ENCODE results near the gene MYORG.
"Not testable (repeated sequence)": the region's sequence is repeated elsewhere in the genome, so short reads cannot be mapped to it uniquely, and the experiment has no call there.

Gene MYORG

DNA sequence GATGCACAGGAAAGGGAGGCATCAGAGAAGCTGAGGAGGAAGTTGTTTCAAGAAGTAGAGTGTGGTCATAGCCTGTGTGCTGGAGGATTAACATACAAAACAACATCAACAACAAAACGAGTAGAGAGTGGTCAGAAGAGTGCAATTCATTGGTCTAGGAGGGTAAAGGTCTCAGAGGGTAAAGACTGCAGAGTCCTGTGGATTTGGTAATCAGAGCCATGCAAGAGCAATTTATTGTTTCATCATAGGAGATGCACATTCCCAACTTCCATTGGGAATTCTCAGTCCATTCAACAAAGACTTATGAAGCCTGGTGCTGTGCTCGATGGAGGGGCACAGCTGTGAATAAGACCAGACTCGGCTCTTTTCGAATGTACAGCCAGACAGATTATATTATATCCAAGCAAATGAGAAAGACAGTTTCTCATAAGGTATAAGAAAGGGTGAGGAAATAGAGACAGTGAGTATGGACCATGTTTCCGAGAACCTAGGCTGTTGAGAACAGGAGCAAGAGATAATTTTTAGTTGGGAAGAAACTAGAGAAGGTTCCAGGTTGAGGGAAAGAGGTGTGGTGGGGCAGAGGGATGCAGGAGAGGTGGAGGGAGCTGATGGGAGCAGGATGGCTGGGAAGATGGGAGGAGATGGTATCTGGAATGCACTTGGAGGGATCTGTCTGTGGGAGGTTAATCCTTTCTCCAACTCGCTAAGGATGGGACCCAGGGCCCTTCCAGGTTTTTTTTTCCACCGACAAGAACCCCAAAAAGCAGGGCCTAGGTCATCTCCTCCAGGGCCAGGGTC, 7.9 kb upstream of the MYORG start:
- peak in 2 of 3 donors; percentile 17 to 23 for DNase-seq

DNA sequence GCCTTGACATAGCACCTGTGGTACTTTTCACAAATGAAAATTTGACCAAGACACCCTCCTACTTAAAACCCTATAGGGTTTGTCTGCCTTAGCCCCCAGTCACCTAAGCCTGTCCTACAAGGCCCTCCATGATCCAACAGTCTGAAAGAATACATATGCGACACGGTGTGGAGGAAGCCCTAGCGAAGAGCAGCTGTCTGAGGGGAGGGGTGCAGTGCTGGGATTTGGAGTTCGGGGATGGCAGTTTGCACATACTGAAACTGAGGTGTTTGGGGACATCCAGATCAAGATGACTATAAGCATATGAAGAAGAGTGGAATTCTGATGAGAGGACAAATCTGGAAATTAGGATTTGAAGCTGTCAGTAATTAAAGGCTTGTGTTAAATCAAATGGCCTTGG, 7.2 kb upstream of the MYORG start:
- no peak for DNase-seq

DNA sequence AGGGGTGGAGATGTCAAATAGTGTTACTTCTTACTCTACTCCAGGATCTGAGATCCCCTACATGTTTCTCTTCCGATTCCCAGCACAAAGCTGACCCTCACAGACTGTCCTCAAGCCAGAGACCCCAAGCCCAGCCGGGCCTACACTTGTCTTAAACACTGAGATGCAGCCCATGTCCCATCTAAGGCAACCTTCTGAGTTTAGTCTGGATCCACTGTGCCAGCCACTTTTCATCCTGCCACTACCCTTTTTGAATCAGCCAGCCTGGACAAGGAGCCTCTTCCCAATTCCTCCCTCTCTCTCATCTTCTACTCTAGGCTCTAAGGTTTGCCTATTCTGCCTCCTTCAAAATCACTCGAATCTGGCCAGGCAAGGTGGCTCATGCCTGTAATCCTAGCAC, 6.2 kb upstream of the MYORG start:
- no peak for DNase-seq

DNA sequence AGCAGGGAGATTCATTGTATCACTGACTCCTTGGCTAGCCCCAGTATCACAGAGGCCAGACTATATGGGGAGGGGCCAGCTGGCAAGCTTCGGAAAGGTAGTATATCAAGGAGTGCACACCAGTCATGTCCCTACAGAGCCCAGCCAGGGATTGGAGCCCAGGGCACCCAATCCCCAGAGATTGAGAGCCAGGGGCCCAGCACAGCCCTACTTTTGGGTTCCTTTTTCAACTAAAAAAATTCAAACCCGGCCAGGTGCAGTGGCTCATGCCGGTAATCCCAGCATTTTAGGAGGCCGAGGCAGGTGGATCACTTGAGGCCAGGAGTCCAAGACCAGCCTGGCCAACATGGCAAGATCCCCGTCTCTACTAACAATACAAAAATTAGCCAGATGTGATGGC, 5.4 kb upstream of the MYORG start:
- DNase-seq, result no peak

DNA sequence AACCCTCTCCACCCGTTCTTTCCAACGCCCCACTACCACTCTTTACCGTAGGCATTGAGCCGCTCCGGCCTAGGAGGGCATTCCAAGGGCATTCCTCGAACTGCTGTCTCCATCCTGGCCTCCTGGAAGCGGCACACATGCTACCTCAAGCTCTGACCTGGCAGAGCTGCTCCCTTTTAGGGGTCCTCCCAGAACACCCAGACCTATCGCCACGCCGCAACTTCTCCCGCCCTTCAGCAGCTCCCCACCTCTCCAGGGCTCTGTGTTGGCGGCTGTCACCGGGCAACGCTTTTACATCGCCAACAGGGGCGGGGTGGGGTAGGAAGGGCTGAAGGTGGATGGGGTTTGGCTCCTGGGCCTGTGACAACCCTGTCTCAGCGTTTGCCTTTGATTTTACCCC, 4.6 kb upstream of the MYORG start:
- DNase-seq, result no peak

DNA sequence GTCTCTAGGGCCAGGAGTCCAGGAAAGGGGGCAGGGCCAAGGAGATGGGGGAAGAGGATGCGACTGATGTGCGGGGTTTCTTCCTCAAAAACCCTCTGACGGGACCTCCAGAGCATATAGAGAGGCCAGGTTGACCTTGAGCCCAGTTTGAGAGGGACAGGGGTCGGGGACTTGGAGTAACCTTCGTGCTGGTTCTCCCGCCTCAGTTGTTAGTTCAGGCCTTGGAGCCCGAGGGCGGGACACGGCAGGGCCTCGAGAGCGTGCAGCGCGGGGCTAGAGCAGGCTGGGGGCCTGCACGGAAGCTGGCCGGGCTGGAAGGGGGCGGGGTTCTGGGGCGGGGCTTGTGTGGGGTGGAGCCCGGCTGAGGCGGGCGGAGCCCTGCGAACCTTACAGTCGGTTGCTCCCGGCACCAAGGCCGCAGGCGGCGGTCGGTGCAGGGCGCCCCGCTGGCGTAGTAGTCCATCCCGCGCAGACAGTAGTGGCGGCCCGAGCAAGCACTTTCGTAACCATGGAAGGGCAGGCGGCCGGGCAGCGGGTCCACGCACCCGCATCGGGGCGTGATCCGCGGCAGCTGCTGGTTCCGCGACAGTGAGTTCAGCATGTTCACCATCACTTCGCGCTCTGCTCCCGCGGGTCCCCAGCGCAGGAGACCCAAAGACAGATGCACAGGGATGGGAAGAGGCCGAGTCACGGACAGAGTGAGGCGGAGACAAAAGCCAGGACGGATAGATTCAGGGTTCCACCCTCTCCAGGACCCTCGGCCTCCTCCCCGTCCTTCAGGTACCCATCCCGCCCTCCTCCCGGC, 4.0 kb upstream of the MYORG start:
- DNase-seq, result peak; percentile 75 to 91 (median 85)

DNA sequence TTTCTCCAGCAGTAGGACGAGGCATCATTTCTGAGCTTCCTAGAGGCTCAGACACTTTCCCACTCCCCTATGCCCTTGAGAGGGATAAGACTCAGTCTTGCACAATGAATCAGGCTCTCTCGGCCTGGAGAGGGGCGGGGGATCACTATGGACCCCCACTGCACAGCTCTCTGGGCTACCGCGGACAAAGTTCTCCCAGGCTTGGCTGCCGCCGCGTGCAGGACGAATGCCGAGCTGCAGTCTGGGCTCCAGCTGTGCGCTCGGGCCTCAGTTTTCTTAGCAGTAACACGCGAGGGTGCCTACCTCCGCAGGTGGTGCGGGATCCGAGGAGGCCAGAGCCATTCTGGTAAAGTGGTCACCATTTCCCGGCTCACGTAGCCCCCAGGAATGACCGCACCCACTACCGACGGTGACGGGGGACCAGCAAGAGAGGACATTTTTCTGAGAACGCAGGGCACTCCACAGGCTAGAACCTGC, 3.4 kb upstream of the MYORG start:
- no peak for DNase-seq

DNA sequence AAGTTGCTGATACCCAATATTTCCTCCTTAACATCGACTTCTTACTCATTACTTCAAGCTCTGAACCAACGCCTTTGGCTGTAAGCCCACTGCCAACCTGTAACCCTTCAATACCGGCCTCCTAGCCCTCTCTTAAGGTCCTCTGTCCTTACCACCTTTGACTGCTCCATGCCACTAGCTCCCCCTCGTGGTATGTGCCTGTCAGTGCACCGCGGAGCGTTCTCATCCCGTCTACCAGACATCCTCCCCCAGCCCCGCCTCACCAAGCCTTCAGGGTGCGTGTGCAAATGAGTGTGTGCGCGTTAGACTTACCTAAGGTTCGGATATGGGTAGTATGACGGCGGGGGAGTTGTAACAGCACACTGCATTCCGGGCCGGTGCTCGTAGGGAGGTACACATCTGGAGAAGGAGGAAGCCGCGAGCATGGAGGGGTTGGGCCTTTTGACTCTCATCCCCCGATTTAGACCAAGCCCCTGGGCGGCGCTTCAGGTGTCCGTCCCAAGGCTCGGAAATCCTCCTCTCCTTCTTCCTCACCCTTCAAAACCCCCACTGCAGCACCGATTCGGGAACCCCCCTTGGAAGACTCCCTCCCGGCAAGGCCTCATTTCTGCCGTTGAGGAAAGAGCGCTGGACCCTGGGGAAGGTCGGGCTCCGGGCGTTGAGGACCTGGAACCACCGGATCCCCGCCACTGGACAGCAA, 2.8 kb upstream of the MYORG start:
- DNase-seq, result peak; percentile 85 to 91 (median 89)

DNA sequence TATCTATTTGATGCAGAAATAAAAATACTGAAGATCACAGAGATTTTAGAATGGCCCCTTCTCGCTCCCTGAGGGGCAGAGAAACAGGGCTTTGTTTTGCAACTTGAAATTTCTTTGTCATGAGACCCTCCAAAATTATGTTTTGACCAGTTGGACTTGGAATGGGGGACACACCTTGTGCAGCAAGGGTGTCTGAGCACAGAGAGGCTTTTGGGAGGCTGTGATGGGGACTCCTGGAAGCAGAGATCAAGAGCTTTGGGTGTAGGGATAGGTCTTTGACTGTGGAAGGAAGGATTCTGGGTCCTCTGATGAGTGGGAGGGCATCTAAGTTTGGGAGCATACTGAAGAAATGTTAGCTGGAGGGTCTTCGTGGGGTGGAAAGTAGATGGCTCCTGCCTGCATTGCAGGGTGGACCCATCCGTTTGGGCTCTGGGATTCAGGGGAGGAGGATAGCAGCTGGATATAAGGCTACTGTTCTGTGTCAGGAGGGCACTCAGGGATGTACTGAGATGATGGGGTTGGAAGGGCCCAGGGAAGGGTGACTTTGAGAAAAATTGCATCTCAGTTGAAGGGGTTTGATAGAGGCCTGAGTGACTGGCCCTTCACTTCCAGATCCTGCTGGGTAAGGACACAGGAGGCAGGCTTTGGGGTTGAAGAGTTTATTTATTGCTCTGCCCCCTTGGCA, 1.8 kb upstream of the MYORG start:
- DNase-seq, result no peak

DNA sequence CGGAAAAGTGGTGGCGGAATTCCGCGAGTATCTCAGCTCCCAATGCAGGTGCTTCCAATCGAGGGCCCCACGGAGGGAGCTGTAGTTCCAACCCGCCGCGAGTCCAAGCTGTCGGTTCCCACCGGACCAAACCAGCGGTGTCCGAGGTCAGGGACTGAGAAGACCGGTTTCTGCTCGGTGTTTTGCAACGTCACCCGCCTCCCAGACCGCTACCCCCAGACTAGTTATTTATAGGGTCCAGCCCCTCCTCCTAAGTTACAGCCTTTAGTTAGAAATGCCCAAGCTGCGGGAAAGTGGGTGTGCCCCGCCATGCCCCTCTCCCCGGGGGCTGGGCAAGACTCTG, 677 bp upstream of the MYORG start:
- peak in 1 of 3 donors; percentile 22 for DNase-seq

DNA sequence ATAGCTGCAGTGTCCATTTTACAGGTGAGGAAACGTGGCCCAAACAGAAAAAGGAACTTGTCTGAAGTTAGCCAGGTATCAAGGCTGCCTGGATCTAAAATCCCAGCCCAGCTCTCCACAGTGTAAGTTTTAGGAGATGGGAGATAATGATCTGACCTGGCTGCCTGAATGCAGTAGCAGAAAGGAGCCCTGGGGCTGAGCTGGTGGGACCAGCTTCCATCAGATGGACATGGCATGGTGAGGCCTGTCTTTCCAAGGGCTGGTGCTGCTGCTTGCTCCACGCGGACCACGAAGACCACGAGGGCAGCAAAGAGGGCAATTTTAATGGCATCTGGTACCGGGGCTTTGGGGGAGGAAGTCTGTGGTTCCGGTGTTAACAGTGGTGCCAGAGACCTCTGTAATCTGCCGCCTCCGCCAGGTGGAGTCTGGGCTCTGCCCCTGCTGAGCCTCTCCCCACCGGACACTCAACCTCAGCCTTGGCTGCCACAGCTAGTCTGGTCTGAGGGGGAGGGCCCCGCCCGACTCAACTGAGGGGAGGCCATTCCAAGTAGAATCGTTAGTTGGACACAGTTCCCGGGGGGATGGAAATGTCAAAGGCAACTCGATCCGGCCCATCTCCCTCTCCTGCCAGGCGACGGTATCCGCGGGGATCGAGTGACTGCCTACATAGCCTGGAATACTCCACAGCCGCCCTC, 650 bp downstream of the MYORG start:
- DNase-seq, result peak in 1 of 3 donors; percentile 16

DNA sequence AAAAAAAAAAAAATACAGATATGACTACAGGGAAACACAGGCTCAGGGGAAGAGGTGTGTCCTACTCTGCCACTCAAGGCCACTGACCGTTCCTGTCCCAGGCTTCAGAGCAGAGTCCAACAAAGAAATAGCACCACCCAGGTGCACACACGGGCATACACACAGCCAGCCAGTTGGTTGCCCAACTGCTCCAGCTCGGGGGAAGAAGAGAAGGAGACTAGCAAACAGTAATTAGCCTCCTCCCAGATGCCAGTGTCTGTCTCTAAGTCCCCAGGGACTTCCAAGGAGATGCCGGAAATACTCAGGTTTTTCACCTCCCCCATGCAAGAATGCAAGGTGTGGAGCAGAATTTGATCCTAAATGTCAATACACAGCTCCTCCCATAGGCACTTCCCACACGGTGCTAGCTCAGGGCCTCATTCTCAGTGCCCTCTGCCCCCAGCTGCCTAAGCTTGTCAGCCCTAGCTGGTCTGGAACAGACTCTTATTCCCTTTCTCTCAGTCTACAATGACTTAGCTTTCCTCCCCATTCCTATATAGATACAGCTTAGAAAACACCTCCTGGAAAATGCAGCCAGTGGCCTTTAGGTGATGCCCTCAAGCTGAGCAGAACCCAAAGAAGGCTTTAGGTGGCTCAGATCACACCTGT, 1.7 kb downstream of the MYORG start:
- DNase-seq, result no peak

DNA sequence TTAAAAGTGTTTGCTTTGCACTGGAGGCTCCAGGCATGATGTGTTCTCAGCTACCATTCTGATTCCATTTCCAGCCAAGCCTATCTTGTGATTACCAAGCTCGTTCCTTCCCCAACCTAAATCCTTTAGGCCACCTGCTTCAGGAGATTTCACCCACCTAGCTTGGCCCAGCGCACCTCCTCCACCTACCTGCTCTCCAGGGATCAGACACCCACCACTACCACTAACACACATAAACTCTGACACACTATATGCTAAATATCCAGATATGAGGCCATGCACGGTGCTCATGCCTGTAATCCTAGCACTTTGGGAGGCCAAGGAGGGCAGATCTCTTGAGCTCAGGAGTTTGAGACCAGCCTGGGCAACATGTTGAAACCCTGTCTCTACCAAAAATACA, 2.4 kb downstream of the MYORG start:
- DNase-seq, result no peak

DNA sequence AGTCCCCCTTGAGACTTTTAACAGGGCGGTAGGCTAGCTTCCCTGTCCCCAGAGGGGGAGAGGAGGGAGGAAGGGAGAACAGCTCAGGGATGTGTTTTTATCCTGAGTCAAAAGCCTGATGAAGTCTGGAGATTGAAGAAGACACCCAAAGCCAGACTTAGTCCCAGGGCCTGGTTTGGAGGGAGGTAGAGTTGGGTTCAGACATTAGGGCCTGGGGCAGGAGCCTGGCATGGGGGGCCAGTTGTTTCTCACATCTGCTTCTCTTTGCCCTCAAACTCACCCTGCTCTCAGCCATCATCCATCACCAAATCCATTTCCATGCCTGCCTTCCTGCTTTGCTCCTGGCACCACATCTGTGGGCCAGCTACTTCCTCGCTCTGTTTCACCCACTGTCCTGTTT, 2.9 kb downstream of the MYORG start:
- DNase-seq, result no peak

DNA sequence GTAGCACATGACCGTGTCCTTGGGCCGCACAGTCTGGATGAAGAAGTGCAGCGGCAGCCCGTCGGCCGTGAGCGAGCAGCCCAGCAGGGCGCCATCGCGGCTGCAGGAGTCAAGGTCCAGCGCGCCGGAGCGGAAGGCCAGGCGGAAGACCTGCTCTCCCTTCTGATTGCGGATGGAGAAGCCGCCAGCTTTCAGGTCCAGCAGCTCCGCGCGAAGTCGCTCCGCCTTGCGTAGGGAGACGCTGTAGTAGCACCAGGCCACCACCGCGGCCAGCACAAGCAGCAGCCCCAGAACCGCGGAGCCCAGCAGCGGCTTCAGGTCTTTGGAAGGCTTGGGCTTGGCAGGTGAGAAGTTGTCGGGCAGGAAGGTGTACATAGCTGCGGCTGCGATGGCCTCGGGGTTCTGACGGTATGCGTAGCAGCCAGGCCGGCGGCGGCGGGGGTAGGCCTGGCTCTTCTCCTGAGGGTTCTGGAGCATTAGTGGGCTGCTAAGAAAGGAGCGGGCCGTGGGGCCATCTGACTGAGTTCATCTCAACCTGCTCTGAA, 4.2 kb downstream of the MYORG start:
- DNase-seq, result no peak

DNA sequence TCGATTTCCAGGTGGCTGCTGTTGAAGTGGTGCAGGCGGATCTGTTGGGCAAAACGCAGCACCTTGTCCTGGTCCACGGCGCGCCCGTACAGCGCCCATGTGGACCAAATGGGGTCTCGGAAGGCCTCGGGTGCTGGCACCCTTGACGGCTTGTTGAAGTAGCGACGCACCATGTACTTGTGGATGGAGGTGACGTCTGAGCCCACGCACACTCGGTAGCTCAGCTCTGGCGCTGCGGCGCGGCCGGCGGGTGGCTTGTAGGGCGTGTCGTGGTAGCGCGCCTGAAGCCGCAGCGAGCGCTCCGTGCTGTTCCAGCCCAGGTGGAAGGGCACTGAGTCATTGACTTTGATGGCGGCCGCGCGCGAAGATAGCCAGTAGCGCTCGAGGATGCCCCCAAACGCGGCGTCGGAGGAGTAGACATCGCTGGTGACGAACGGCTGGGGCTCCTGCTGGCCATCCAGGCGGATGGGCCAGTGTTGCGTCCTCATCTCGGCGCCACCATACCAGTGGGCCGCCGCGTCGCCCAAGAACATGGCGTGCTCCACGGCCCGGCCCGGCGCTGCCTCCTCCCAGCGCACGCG, 4.7 kb downstream of the MYORG start:
- DNase-seq, result no peak

DNA sequence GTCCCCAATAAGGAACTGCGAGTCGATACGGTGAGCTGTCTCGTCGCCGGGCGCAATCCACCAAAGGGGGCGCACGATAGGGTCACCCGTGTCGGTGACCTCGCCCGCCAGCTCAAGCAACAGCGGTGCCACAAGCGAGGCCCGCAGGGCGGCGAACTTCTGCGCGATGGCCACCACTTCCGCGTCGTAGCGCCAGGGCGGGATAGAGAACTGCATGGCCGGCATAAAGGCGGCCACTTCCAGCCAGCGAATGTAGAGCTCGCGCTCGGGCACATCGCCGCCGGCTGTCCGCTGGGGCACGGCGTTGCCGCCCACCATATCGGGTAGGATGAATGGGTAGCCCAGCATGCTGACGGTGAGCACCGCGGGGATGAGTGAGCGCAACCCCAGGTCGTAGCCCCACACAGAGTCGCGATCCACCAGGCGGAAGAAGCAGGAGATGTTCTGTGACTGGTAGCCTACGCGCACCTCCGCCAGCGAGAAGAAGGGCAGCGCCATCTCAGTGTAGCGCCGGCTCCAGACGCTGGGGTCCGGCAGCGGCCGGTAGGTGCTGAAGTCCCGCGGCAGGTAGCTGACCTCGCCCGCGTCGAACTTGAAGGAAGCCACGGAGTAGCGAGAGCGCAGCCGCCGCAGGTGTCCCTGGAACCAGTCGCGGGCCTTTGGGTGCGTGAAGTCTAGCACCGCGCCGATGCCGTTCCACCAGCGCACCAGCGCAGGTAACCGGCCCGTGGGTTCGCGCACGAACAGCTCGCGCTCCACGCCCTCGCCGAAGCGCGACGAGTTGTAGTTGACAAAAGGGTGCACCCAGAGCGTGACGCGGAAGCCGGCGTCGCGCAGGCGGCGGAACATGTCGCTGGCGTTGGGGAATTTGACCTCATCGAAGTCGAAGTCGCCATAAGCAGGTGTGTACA, 5.5 kb downstream of the MYORG start:
- no peak for DNase-seq

DNA sequence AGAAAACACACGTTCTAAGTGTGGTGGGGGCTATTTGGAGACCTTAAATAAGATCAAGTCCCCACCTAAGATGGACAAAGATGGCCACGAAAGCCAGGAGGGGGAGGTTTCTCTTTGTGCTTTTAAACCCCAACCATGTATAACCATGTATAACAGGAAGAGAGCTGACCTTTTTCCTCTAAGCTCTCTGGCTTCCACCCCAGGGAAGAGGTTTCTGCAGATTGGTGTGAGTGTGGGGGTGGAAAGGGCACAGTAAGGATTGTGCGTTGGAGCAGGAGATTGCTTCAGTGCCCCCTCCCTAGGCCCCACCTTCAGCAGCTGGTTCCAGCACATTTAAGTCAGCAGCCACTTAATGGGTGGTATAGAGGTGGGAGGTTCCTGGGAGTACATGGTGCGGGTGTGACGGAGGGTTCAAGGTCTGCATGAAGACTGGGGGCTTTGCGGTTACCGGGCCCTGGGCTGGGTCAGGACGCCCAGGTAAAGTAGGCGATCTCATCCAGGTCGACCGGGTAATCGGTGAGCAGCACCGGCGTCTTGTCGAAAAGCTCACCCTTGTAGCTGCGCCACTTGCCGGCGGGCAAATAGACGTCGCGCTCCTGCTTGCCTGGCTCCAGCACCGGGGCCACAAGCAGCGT, 6.2 kb downstream of the MYORG start:
- no peak for DNase-seq

DNA sequence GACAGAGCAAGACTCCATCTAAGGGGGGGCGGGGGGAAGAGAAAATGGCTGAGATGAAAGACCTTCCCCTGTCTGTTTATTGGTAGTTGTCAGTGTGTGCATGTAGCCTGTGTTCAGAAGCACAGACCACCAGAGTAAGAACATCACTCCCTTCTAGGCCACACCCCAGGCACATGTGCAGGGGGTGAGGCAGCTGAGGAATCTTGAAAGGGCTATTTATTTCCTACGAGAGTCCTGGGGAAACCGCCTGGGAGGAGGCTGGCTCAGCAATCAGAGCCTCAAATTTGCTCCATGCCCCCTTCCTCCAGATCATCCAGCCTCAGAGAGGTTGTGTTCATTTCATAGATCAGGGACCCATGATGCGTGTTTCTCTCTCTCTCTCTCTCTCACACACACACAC, 7.1 kb downstream of the MYORG start:
- no peak for DNase-seq

DNA sequence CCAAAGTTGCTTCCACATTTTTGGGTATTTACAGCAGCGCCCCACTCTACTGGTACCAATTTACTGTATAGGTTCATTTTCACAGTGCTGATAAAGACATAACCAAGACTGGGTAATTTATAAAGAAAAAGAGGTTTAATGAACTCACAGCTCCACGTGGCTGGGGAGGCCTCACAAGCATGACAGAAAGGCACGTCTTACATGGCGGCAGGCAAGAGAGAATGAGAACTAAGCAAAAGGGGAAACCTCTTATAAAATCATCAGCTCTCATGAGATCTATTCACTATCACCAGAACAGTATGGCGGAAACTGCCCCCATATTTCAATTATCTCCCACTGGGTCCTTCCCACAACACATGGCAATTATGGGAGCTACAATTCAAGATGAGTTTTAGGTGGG, 7.9 kb downstream of the MYORG start:
- not testable (repeated sequence) for DNase-seq

Data from suppressor macrophage treated with lipopolysaccharide for 1 hour (primary cell).